Measurements from ENCODE around the gene TMEM238L.

The TMEM238L gene

GRCh38 chr17:10803350-10803749, 549 bp downstream of the TMEM238L start:
- DNase-seq, result no peak

DNA sequence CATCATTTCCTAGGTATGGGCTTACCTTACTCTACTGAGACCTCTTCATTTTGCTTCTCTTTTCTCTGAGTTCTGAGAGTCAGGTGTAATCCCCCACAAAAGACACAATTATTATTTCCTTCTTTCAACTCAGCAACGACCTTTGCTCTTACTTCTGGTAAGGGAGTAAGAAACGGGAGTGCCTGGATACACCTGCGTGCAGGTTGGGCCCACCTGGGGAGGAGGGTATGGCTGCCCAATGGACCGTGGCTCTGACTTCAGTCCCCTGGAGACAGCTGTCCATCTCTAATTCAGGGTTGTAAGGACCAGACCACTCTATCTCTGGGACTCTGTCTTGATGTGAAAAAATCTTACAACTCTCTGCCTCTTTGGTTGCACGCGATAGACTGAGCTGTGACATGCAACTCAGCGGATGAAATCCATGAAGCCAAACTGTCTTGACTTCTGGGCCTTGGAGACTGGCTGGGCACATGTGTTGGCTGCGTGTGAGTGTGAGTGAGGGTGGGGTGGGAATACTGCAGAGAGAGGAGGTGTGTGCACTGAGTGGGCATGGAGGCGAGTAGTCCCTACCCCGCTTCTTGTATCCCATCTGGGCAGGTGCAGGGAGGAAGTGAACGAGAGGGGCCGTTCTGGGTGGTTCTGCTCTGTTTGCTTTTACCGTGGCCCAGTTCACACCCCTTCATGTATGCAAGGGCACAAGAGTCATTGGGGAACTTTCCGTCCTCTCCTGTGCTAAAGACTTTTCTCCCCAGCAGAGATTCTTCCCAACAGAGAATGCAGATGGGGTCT, 1.2 kb downstream of the TMEM238L start:
- DNase-seq, result no peak

GRCh38 chr17:10799407-10799806, 4.5 kb downstream of the TMEM238L start:
- no peak for DNase-seq

GRCh38 chr17:10798910-10799309, 5.0 kb downstream of the TMEM238L start:
- no peak for DNase-seq

DNA sequence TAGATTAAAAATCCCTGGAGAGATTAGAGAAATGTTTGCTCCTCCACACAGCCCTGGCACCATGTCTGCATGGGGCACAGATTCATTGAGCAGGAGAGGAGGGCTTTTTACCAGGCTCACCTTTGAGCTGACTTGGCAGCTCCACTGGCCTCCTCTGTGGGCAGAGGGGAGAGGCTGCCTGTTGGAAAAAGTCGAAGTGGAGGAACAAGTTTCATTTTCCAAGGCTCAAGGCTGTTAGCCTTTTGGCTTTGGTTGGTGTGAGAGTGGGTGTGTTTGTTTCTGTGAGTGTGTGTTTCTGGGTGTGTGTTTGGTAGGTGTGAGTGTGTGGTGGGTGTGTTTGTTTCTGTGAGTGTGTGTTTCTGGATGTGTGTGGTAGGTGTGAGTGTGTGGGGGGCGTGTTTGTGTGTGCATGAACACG, 5.6 kb downstream of the TMEM238L start:
- no peak for DNase-seq

DNA sequence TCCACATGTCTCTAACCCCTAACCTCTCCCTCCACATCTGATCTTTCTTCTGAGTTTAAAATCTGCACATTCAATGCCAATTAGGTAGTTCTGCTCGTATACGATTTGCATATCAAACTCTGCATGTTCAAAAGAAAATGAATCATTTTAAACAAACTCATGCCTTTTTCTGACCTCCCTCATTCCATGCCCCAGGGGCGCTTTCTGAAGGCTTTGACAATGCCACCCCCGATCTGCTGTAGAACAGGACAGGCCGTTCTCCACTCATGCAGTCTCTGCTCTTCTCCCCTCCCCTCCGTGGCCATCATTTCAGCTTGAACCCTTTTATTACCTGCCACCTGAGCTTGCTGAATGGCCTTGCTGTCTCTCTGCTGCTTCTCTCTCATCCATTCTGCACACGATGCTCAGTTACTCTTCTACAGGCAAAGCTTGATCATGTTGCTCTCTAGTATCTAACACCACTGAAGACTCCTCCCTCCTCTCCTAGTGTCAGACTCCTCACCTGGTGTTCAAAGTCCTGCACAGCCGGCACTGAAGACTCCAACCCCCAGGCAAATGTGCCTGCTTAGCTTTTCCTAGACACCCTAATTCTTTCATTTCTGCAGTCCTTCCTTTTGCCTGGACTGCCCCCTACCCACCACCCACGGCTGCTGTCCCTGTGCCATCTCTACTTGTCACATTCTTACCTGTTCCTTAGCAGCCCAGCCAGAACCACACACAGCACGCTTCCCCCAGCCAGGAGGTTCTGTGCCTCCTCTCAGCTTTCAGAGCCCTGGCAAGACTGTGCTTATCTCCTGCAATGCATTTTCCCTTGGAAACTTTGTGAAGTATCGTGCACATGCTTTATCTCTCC, 6.2 kb downstream of the TMEM238L start:
- no peak for DNase-seq

GRCh38 chr17:10793816-10794215, 10.1 kb downstream of the TMEM238L start:
- no peak for DNase-seq

DNA sequence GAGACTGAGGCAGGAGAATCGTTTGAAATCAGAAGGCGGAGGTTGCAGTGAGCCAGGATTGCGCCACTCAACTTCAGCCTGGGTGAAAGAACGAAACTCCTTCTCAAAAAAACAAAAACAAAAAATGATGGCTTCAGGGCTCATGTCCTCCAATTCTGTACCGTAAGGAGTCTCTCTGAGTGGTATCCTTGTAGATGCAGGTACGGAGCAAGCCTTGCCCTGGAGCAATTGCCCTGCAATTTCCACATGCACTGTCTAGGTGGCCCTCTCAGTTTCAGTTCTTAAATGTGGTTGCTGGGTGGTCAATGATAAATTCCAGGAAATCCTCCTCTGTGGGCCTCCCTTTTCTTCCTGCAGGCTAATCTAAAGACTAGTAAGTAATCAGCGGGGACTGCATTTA, 10.6 kb downstream of the TMEM238L start:
- no peak for DNase-seq

- no peak for DNase-seq
Measured at GRCh38 chr17:10792151-10792550, 11.7 kb downstream of the TMEM238L start.

DNA sequence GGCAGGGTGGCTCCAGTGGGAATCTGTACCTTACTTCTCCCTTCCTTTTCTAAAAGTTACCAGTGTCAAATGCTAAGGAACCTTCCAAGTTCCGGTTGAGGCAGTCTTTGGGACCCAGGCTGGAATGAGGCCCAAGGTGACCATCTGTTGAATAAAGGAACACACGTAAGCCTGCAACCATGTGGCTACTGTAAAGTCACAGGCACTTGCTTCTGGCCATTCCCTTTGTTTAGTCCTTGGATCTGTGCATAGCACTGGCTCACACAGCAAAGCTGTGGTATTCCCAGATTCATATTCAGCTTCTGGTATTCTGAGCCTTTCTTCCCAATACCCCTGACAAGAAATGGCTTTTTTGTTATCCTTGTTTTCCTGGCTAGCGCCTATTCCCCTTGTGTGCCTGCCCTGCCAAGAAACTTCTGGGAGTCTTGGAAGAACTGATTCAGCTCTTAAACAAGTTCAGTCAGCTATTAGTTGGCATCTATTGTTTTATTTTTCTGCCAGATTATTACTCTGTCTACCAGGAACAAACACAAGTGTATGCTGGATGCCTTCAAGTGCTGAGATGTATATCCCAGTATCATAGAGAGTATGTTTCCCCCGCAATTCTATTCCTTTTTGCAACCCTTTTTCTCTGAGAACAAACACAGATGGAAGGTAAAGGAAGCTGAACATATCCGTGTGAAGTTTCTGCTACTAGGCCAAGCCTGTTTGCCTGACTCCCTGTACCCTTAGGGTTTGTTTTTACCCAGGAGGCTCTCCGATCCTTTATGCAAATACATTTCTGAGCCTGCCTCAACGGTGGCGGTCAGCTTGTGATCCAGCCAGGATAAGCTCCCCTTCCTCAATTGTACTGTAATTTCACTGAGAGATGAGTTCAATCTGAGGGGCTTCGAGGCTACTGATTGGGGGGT, 13.2 kb downstream of the TMEM238L start:
- no peak for DNase-seq

DNA sequence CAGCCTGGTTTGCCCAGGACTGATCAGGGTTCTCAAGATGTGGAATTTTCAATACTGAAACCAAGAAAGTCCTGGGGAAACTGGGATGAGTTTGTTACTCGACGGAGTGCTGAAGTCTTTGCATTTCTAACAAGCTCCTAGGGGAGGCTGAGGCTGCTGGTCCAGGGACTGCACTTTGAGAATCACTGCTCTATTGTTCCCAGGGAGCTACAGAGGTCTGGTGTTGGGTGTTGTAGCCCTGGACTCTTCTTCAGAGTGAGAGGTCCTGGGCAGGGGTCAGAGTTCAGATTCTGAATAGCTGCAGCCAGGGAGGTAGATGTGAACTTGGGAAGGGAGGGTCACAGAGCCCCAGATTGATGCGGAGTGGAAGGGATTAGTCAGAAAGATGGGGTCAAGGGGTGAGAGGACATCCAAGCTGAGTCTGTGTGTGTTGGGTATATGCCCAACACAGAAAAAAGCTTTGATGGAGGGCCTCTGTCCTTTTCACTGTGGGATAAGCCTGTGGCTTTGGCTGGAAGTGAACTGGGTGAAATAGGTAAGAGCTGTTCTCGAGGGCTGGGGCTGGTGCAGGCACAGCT, 14.1 kb downstream of the TMEM238L start:
- DNase-seq, result no peak

DNA sequence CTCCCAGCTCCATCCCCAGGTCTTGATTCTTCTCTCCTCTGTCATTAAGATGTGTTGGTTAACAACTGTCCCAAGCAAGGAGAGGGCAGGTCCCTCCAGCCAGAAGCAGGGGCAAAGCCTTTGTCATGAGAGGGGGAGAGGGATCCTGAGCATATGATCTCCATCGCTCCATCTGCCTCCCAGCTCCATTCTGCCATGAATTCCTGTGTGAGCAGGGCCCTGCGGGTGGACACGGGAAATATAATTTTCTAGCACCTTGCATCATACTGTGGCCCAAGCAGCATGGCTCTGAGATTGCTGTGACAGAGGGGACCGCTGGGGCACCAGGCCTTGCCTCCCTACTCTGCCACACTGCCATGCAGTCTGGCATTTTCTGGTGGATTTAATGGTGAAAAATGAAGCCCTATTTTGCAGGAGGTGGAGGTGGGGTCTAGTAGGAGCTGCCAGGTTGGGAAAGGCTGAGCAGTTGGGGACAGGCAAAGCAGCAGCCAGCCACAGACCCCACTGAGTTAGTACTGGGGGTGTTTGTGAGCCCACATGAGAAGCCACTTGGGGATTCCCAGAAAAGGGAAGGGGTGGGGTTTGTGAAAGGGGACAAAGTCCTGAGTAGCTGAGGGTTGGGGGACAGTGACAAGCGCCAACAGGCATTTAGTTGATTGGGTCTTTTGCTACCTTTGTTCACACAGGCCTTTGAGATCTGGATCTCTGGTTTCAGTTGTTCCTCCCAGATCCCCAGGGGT, 16.4 kb downstream of the TMEM238L start:
- DNase-seq, result no peak

DNA sequence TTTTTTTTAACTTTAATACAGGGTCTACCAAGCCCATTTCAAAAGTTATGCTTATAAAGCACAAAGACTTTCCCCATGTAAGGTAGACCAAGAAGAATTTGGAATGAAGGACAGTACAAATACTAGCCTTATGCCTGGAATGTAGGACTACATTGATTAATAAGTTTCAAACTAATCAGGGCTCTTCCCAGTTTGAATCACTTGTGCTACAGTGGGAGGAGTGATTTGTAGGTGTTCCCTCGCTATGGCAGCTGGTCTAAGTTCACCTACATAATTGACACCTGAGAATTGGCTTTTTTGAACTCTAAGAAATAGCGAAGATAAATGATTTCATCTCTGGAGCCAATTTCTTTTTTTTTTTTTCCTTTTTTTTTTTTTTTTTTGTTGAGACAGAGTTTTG, 18.6 kb downstream of the TMEM238L start:
- DNase-seq, result no peak

- DNase-seq, result no peak
Measured at GRCh38 chr17:10779609-10780008, 24.3 kb downstream of the TMEM238L start.

DNA sequence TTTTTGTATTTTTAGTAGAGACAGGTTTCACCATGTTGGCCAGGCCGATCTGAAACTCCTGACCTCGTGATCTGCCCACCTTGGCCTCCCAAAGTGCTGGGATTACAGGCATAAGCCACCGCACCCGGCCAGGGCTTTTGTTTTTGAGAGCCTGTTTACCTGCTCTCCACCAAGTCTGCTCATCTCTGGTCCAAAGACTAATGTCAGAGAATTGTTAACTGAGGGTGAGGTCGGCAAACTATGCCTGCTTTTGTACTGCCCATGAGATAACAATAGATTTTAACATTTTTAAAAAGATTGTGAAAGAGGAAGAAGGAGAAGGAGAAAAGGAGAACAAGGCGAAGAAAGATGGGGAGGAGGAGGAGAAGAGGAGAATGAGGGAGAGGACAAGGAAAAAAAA, 26.0 kb downstream of the TMEM238L start:
- no peak for DNase-seq

DNA sequence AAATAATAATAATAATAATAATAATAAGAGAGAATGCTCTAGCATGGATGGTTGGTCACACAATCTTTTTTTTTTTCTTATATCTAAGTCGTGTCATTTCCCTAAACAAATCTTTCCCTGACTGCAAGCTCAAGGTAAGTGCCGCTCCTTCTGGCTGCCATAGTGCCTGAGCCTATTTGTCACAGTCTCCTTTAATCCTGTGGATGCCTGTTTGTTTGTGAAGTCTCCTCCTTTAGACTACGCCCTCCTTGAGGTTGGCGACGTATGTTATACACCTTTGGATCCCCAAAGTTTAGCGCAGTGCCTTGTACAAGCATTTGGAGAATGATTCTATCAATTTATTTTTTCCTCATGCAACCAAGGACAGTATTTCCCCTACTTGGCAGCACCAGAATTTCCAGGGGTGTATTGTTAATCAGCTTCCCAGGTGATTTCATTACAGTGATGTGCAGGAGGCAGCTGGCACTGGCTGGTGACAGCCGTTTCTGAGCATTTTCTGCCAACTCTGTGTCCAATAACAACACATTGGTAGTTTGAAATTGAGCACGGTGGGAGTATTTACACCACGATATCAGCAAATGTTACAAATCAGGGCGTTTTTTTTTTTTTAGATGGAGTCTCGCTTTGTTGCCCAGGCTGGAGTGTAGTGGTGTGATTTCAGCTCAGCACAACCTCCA, 26.6 kb downstream of the TMEM238L start:
- DNase-seq, result no peak

GRCh38 chr17:10776381-10776780, 27.5 kb downstream of the TMEM238L start:
- no peak for DNase-seq

- DNase-seq, result no peak
Measured at GRCh38 chr17:10775740-10776356, 28.1 kb downstream of the TMEM238L start.

- no peak for DNase-seq
Measured at GRCh38 chr17:10775058-10775457, 28.8 kb downstream of the TMEM238L start.

DNA sequence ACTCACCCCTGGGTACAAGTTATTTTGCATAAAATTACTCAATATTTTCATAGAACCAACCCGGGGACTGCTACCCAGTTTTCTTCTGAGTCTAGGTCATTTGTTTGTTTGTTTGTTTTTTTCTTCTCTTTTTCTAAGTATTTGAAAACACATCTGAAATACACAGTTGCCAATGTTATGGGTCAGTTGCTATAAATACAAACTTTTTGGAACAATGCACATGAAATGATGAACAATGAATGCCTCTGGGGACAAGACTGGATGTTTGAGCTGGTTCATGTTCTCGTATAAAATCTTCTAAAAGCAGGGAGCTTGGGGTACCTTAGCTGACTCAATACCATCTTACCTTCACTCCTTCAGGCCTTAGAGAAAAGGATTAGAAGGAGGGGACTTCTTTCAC, 30.5 kb downstream of the TMEM238L start:
- no peak for DNase-seq

All from CD4-positive, alpha-beta T cell treated with Interleukin-4 for 1 hour (primary cell).